GM13976 (cell line): ENCODE results near the gene DOK7.
"Not testable (repeated sequence)": the region's sequence is repeated elsewhere in the genome, so short reads cannot be mapped to it uniquely, and the experiment has no call there.

Experiments used
- DNase-seq: peaks from one replicate; pipeline ENCODE4 v3.0.0; 2012; ENCODE audit warnings: low spot score
- in situ Hi-C: fragments of 300-500 bp; cut with MboI; formaldehyde crosslinking; loops from one replicate; pipeline ENCODE4 v1.12.0; 2022; ENCODE audit warnings: low sequenced_read_pairs, mixed read lengths, inconsistent platforms; ENCODE audit not compliant: unreplicated experiment
- TF ChIP-seq, protein P1 (sequence below): IDR thresholded peaks from 2 replicates; pipeline ENCODE4 v1.5.1; 2012; ENCODE audit warnings: borderline replicate concordance, mild to moderate bottlenecking; ENCODE audit not compliant: insufficient read depth; ENCODE audit errors: extremely low read depth, missing control alignments, control extremely low read depth

The DOK7 gene

DNA sequence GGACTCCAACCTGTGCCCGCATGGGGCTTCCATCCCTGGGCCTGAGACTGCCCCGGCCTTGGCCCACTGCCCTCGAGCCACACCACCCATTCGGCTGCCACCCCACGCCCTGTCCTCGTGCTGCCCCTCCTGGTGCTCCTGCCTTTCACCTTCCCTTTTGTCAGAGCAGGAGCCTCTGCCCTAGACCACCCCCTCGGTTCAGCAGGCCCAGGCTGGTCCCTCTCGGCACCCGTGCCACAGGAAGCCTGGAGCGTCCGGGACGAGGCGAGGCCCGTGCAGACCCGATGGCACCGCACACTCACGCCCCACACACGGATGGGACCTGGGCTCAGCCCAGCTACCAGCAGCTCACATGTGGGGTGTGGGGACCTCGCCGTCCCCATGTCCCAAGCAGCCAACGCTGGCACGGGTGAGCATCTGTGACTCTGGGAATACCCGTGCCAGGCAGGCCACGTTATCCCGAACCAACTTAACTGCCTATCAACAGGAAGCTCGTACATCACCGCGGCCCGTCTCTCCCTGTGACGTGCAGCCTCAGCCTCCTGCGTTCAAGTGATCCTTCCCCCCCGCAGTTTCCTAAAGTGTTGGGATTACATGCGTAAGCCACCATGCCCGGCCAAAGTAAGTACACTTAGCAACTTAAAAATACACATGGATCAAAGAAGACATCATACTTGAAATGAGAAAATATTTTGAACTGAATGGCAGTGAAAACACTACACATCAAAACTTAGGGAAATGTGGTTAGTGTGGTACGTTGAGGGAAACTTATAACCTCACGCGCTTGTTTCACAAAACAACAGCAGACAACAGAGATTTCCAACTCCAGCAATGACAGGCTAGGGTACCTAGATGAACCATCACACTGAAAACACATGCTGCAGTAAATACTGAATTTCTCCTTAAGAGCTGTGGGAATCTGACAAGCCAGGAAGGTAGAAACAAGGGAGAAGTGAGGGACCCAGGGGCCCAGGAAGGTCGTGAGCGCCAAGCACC is 40.1 kb downstream of the DOK7 start:
- DNase-seq: no peak
- in situ Hi-C loops: no loop called here
- TF ChIP-seq, protein P1, sequence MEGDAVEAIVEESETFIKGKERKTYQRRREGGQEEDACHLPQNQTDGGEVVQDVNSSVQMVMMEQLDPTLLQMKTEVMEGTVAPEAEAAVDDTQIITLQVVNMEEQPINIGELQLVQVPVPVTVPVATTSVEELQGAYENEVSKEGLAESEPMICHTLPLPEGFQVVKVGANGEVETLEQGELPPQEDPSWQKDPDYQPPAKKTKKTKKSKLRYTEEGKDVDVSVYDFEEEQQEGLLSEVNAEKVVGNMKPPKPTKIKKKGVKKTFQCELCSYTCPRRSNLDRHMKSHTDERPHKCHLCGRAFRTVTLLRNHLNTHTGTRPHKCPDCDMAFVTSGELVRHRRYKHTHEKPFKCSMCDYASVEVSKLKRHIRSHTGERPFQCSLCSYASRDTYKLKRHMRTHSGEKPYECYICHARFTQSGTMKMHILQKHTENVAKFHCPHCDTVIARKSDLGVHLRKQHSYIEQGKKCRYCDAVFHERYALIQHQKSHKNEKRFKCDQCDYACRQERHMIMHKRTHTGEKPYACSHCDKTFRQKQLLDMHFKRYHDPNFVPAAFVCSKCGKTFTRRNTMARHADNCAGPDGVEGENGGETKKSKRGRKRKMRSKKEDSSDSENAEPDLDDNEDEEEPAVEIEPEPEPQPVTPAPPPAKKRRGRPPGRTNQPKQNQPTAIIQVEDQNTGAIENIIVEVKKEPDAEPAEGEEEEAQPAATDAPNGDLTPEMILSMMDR: no peak

DNA sequence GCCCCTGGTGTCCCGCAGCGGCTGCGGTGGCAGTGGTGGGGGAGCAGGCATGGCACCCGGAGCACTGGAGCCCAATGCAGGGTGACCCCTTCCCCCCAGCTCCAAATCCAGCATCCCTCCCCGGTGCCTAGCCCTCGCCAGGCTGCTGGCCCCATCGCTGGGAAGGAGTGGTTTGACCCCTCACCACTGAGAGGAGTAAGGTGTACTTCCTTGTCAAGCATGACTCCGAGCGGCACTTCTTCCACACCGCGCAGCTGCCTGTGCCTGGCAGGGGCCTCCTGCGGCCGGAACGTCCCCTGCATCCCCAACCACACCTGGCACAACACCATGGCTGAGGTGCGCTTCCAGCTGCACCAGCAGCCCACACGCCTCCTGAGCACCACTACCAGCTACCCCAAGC is 42.1 kb downstream of the DOK7 start:
- TF ChIP-seq, protein P1: no peak
- DNase-seq: no peak
- in situ Hi-C loops: no loop called here

DNA sequence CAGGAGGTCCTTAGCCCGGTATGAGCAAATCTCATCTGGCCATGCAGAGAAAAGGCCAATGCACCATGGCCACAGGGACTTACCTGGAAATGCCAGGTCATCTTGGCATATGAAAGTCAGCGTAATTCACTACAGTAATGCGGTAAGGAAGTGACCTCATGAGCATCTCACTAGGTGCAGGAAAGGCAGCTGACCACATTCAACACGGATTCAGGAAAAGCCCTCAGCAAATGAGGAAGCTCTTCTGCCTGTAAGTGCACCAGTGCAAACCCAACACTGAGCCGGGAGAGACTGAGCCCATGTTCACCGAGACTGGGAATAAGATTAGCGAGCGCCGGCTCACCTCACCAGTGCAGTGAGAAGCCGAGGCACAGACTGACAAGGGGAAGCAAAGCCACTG is 45.4 kb downstream of the DOK7 start:
- no peak for DNase-seq
- TF ChIP-seq, protein P1: no peak
- in situ Hi-C loops: no loop called here

DNA sequence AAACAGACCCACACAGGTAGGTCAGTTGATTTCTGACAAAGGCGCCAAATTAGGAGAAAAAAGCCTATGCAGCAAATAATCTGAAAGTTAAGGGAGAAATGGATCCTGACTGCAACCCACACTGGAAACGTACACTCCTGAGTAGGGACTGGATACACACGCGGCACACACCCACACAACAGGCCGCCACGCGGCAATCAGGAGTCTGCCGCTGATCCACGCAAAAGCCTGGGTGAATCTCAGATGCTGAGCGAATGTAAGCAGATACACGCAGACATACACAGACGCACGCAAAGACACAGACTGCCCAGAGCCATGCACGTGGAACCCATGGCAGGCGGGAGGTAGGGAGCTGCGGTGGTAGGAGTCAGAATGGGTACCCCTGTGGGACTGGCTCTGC is 47.4 kb downstream of the DOK7 start:
- DNase-seq: no peak
- TF ChIP-seq, protein P1: no peak

DNA sequence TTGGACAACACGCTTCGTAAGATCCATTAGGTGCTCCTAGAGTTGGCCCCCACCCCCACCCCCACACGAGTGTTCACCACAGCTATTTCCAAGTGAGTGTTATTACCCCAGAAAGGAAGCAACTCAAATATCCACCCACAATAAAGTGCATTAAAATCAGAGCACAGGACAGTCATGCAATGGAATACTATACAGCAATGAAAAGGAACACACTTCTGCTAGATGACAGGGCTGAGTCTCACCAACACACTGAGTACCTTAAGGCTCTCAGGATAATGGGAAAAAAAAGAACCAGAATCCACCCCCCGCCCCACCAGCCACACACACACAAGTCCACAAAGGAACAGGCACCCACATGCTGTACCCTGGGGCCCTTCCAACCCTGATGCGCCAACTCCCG is 48.1 kb downstream of the DOK7 start:
- DNase-seq: no peak
- in situ Hi-C loops: no loop called here
- TF ChIP-seq, protein P1: no peak

More for the DNA sequence above, 47.4 kb downstream of the DOK7 start:
- in situ Hi-C loops: no loop called here

DNA sequence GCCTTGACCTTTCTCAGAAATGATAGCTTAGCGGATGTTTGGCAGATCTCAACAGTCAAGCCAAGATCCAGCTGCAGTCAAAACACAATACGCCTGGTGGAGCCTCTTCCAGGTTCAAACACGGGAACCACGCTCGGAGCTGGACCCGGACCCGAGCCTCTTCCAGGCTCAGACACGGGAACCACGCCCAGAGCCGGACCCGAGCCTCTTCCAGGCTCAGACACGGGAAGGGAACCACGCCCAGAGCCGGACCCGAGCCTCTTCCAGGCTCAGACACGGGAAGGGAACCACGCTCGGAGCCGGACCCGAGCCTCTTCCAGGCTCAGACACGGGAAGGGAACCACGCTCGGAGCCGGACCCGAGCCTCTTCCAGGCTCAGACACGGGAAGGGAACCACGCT is 48.5 kb downstream of the DOK7 start:
- DNase-seq, in situ Hi-C loops: not testable (repeated sequence)

DNA sequence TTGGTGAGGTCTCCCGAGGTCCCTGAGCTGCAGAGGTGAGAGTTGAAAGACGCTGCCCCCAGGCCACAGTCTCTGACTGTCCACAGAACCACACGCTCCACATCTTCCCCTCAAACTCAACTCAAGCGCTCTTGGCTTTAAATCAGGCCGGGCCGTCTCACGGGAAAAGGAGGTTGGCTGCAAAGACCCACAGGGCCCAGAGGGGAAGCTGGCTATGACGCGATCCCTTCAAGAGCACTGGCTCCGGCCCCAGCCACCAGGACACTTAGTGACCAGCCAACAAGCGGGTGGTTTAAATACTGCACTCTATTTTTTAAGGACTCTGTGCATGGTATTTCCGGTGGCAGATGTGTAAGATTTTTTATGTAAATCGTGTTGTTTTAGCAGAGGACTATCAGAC is 49.2 kb downstream of the DOK7 start:
- in situ Hi-C loops: no loop called here
- TF ChIP-seq, protein P1: no peak
- no peak for DNase-seq
